ENCODE data around the gene ATG2B. TPM values are rescaled to one million over a fixed set of nuclear protein-coding genes. Genes with fewer than 3 reads are reported as not detected.

ATG2B gene, protein sequence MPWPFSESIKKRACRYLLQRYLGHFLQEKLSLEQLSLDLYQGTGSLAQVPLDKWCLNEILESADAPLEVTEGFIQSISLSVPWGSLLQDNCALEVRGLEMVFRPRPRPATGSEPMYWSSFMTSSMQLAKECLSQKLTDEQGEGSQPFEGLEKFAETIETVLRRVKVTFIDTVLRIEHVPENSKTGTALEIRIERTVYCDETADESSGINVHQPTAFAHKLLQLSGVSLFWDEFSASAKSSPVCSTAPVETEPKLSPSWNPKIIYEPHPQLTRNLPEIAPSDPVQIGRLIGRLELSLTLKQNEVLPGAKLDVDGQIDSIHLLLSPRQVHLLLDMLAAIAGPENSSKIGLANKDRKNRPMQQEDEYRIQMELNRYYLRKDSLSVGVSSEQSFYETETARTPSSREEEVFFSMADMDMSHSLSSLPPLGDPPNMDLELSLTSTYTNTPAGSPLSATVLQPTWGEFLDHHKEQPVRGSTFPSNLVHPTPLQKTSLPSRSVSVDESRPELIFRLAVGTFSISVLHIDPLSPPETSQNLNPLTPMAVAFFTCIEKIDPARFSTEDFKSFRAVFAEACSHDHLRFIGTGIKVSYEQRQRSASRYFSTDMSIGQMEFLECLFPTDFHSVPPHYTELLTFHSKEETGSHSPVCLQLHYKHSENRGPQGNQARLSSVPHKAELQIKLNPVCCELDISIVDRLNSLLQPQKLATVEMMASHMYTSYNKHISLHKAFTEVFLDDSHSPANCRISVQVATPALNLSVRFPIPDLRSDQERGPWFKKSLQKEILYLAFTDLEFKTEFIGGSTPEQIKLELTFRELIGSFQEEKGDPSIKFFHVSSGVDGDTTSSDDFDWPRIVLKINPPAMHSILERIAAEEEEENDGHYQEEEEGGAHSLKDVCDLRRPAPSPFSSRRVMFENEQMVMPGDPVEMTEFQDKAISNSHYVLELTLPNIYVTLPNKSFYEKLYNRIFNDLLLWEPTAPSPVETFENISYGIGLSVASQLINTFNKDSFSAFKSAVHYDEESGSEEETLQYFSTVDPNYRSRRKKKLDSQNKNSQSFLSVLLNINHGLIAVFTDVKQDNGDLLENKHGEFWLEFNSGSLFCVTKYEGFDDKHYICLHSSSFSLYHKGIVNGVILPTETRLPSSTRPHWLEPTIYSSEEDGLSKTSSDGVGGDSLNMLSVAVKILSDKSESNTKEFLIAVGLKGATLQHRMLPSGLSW (N-terminal part only)
- total RNA-seq, result 10 to 100 TPM; 12.1 to 13.4 TPM

- Mint-ChIP-seq H3K36me3 (ENCODE audit: low read depth) (peaks cover 15% of the 10 kb centered on the region), H3K9me3 (ENCODE audit: insufficient read depth) (no peaks in the 10 kb centered on the region), H3K27ac (peak within 1 kb of the TSS; percentile 88), H3K27me3 (ENCODE audit: low read depth) (no peaks in the 10 kb centered on the region), H3K4me3 (peak within 1 kb of the TSS; percentile 89), H3K4me1 (ENCODE audit: low read depth) (peaks cover 38% of the 10 kb centered on the region)
- CTCF ChIA-PET, result no interaction called here
- POLR2A ChIA-PET, result interaction anchor here (0.7 to 1.4 kb wide), 3 partner anchors 7 to 143 kb away, joined by 3 to 4 read pairs (median 3); partner anchors contain the start of gene AK7
- ATAC-seq (peak; percentile 84), DNase-seq (peak; percentile 97)
Measured at GRCh38 chr14:96362965-96363750, at the start of gene ATG2B, which contains the start of gene GSKIP. Gene ATG2B, minus strand, starts transcription at chr14:96363341. Its CDS starts 365 bp downstream, at chr14:96362976. Gene GSKIP, plus strand, starts transcription at chr14:96363526. Its CDS starts 18,722 bp downstream, at chr14:96382248.

GRCh38 chr14:96410119-96410518 is 47.0 kb upstream of the ATG2B start:
- no peak overlapping the region for H3K27ac Mint-ChIP-seq
- DNase-seq, result no peak
- ChIA-PET POLR2A (no interaction called here), CTCF (no interaction called here)
- H3K36me3 Mint-ChIP-seq (ENCODE audit: low read depth), result no peaks in the 10 kb centered on the region
- H3K27me3 Mint-ChIP-seq (ENCODE audit: low read depth), result no peaks in the 10 kb centered on the region
- no peak for ATAC-seq
- no peaks in the 10 kb centered on the region for H3K9me3 Mint-ChIP-seq (ENCODE audit: insufficient read depth)
- peaks cover 5% of the 10 kb centered on the region for H3K4me1 Mint-ChIP-seq (ENCODE audit: low read depth)
- no peak overlapping the region for H3K4me3 Mint-ChIP-seq

DNA sequence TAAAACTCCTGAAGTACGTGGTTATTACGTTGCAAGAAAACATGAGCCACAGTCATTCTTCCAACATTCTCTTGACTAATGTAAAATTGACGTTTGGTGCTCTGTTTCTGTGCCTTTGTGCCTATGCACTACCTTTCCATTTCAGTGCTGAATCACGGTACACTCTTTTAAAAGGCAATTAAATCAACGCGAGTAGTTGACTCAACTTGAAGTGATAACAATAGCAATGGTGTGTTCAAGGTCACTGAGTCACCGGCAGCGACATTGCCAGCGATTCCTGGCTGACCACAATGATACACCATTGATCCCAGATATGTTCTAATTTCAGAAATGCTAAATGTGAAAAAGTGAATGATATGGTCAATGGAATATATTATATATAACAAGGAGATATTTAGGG is 46.6 kb upstream of the ATG2B start:
- Mint-ChIP-seq H3K9me3 (ENCODE audit: insufficient read depth) (no peaks in the 10 kb centered on the region), H3K36me3 (ENCODE audit: low read depth) (no peaks in the 10 kb centered on the region), H3K27me3 (ENCODE audit: low read depth) (no peaks in the 10 kb centered on the region), H3K4me3 (no peak overlapping the region), H3K27ac (no peak overlapping the region), H3K4me1 (ENCODE audit: low read depth) (peaks cover 5% of the 10 kb centered on the region)
- POLR2A ChIA-PET, result no interaction called here
- no peak for DNase-seq
- ATAC-seq, result no peak
- CTCF ChIA-PET, result no interaction called here

DNA sequence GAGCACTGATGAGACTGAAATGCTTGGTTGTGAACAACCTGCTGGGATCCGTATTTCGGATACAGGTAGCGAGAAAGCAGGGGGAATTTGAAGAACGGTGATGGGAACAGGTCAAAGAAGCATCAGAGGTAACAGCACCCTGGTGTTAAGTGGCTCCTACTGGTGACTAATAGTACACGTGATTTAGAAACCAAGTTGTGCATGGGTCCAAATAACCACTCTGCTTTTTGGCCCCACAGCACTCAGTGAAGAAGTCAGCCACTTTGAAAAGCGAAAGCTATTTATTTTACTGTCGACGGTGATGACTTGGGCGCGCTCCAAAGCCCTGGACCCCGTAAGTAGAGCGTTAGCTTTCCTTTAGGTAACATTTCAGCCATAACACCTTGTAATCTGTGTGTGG is 45.5 kb upstream of the ATG2B start:
- Mint-ChIP-seq H3K27ac (no peak overlapping the region), H3K4me1 (ENCODE audit: low read depth) (peaks cover 5% of the 10 kb centered on the region), H3K36me3 (ENCODE audit: low read depth) (no peaks in the 10 kb centered on the region)

DNA sequence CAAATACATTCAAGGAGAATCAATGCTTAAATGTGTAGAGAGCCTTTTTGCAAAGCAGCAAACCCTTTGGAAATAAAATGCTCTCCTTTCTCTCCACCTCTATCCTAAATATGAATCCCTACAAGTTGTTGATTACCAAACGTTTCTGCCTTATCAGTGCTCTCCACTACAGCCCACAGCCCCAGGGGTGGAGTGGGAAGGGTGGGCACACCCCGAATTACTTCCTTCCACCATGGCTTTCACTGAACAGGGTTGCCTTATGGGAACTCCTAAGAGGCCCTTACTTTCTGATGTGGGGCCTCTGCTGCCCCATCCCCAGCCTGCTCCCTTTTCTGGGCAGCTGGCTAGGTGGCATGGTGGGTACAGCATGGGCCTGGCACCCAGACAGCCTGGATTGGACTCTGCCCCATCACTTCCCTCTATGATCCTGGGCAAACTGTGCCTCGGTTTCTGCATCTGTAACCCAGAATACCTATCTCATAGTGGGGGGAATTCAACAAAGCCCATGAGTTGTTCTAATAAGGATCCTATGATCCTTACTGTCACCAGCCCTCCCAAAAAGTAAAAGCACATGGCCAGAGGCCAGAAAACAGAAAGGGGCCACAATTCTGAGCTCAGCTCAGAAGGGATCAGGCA is 44.9 kb upstream of the ATG2B start:
- Mint-ChIP-seq H3K27ac (no peak overlapping the region), H3K4me3 (no peak overlapping the region), H3K9me3 (ENCODE audit: insufficient read depth) (no peaks in the 10 kb centered on the region), H3K36me3 (ENCODE audit: low read depth) (no peaks in the 10 kb centered on the region), H3K27me3 (ENCODE audit: low read depth) (no peaks in the 10 kb centered on the region), H3K4me1 (ENCODE audit: low read depth) (peaks cover 5% of the 10 kb centered on the region)
- ATAC-seq, result no peak
- ChIA-PET POLR2A (no interaction called here), CTCF (no interaction called here)
- no peak for DNase-seq

More for the DNA sequence above, 45.5 kb upstream of the ATG2B start:
- H3K27me3 Mint-ChIP-seq (ENCODE audit: low read depth), result no peaks in the 10 kb centered on the region
- DNase-seq (no peak), ATAC-seq (no peak)
- ChIA-PET POLR2A (no interaction called here), CTCF (no interaction called here)
- H3K9me3 Mint-ChIP-seq (ENCODE audit: insufficient read depth), result no peaks in the 10 kb centered on the region
- no peak overlapping the region for H3K4me3 Mint-ChIP-seq

GRCh38 chr14:96405677-96406076 is 42.5 kb upstream of the ATG2B start:
- CTCF ChIA-PET, result no interaction called here
- Mint-ChIP-seq H3K36me3 (ENCODE audit: low read depth) (no peaks in the 10 kb centered on the region), H3K27ac (no peak overlapping the region), H3K9me3 (ENCODE audit: insufficient read depth) (no peaks in the 10 kb centered on the region), H3K27me3 (ENCODE audit: low read depth) (no peaks in the 10 kb centered on the region), H3K4me1 (ENCODE audit: low read depth) (peaks cover 5% of the 10 kb centered on the region), H3K4me3 (no peak overlapping the region)
- DNase-seq (no peak), ATAC-seq (no peak)
- POLR2A ChIA-PET, result no interaction called here

DNA sequence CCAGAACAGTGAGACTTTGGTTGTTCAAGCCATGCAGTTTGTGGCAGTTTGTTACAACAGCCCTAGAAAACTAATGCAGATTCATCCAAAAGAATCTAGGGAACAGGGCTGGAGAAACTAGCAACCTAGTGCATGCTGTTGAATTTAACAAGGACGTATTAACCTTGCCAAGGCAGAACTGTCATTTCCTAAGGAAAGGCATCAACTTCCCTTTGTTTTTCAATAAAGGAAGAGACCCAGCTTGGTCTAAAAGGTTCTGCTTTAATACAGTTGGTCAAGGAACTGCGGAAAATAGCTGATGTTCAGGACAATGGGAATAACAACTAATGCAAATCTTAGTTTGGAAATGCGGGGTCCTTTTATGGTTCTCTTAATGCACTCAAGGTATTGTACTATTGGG is 40.3 kb upstream of the ATG2B start:
- no peak overlapping the region for H3K27ac Mint-ChIP-seq
- no peaks in the 10 kb centered on the region for H3K4me1 Mint-ChIP-seq (ENCODE audit: low read depth)
- ChIA-PET CTCF (no interaction called here), POLR2A (no interaction called here)
- H3K4me3 Mint-ChIP-seq, result no peak overlapping the region
- ATAC-seq, result no peak
- no peaks in the 10 kb centered on the region for H3K9me3 Mint-ChIP-seq (ENCODE audit: insufficient read depth)
- DNase-seq, result no peak
- no peaks in the 10 kb centered on the region for H3K36me3 Mint-ChIP-seq (ENCODE audit: low read depth)
- H3K27me3 Mint-ChIP-seq (ENCODE audit: low read depth), result no peaks in the 10 kb centered on the region

DNA sequence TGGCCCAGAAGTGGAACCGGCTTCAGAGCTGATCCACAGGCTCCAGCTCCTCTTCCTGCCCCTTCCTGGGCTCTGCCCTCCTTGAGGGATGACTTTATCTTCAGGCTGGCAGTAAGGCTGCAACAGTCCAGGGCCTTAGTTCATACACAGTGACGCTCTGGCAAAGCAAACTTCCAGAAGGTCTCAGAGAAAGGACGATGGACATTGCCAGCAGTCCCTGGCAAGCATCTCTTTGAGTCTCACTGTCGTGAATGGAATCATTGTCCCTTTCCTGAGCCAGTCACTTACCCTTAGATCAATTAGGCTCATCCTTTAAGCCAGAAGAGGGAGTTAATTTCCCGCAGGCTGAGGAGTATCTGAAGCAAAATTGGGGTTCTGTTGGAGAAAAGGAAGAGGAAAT is 37.4 kb upstream of the ATG2B start:
- no peak overlapping the region for H3K27ac Mint-ChIP-seq
- DNase-seq, result no peak
- ATAC-seq, result no peak
- ChIA-PET POLR2A (no interaction called here), CTCF (interaction anchor here (0.6 to 0.9 kb wide), 2 partner anchors 22 to 42 kb away, joined by 3 read pairs; no protein-coding TSS in a partner anchor)
- no peaks in the 10 kb centered on the region for H3K36me3 Mint-ChIP-seq (ENCODE audit: low read depth)
- H3K4me1 Mint-ChIP-seq (ENCODE audit: low read depth), result no peaks in the 10 kb centered on the region
- H3K9me3 Mint-ChIP-seq (ENCODE audit: insufficient read depth), result no peaks in the 10 kb centered on the region
- no peak overlapping the region for H3K4me3 Mint-ChIP-seq
- H3K27me3 Mint-ChIP-seq (ENCODE audit: low read depth), result no peaks in the 10 kb centered on the region

DNA sequence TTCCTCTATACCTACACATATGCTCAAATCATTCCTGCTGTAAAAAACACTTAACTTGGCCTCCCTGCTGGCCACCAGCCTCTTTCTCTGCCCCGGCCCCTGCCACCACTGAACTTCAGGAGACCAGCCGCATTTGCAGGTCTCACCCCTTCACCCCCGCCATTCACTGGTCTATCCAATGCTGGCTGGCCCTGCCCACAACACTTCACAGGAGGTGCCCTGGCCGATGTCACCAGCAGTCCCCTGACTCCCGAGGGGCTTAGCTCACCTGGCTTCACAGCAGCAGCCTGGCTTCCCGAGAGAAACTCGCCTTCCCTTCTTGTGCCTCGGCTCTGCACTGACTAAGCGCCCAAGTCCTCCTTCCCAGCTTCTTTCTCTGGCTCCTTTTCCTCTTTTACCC is 36.3 kb upstream of the ATG2B start:
- Mint-ChIP-seq H3K27me3 (ENCODE audit: low read depth) (peaks cover 4% of the 10 kb centered on the region), H3K9me3 (ENCODE audit: insufficient read depth) (no peaks in the 10 kb centered on the region), H3K27ac (no peak overlapping the region), H3K4me3 (no peak overlapping the region), H3K36me3 (ENCODE audit: low read depth) (no peaks in the 10 kb centered on the region), H3K4me1 (ENCODE audit: low read depth) (no peaks in the 10 kb centered on the region)
- ATAC-seq (no peak), DNase-seq (no peak)
- CTCF ChIA-PET, result interaction anchor here (0.9 kb wide), 1 partner anchor 21 kb away, joined by 3 read pairs; no protein-coding TSS in a partner anchor
- POLR2A ChIA-PET, result no interaction called here

DNA sequence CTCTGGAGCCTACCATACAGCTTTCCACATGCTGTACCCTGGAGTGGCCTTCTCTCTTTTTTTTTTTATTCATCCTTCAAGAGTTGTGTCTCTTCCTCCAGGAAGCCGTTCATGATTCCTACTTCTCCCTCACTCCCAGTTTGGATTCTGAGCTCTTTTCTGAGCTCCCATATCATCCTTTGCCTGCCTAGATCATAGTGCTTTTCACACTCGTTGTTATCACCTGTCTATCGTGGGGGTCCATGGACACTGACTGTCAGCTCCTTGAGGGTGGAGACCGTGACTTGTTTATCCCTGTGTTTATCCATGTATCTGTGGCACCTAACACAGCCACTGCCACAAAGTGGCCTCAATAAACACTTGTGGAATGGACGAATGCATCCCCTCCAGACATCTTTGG is 35.8 kb upstream of the ATG2B start:
- Mint-ChIP-seq H3K4me3 (no peak overlapping the region), H3K36me3 (ENCODE audit: low read depth) (no peaks in the 10 kb centered on the region), H3K4me1 (ENCODE audit: low read depth) (no peaks in the 10 kb centered on the region), H3K27ac (no peak overlapping the region), H3K9me3 (ENCODE audit: insufficient read depth) (no peaks in the 10 kb centered on the region), H3K27me3 (ENCODE audit: low read depth) (peaks cover 4% of the 10 kb centered on the region)
- POLR2A ChIA-PET, result no interaction called here
- CTCF ChIA-PET, result no interaction called here
- DNase-seq (no peak), ATAC-seq (no peak)

DNA sequence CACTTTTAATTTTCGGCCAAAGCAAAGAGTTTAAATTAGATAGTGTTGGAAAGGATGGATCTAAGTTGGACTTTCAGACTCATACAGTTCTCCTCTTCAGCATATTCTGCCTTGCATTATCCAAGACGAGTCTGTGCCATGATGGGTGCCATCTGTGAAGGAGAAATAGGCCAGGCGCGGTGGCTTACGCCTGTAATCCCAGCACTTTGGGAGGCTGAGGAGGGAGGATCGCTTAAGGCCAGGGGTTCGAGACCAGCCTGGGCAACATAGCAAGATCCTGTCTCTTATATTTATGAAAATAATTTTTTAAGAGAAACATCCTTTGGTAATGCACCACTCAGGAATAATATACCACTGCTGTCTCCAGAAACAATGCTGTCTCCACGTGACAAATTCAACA is 35.3 kb upstream of the ATG2B start:
- no peak for DNase-seq
- H3K27ac Mint-ChIP-seq, result no peak overlapping the region
- no peak overlapping the region for H3K4me3 Mint-ChIP-seq
- ATAC-seq, result no peak
- no peaks in the 10 kb centered on the region for H3K4me1 Mint-ChIP-seq (ENCODE audit: low read depth)
- no peaks in the 10 kb centered on the region for H3K36me3 Mint-ChIP-seq (ENCODE audit: low read depth)
- ChIA-PET POLR2A (no interaction called here), CTCF (no interaction called here)
- H3K9me3 Mint-ChIP-seq (ENCODE audit: insufficient read depth), result no peaks in the 10 kb centered on the region
- peaks cover 4% of the 10 kb centered on the region for H3K27me3 Mint-ChIP-seq (ENCODE audit: low read depth)
